ENCODE data around the gene INPP5J. TPM values are rescaled to one million over a fixed set of nuclear protein-coding genes. Genes with fewer than 3 reads are reported as not detected.

INPP5J gene
- polyA plus RNA-seq, 1 donor, result 15.1 TPM

GRCh38 chr22:31138126-31138525, 15.4 kb downstream of the INPP5J start:
- H3K4me3 ChIP-seq (ENCODE audit: low read length), result no peak overlapping the region
- H3K27me3 ChIP-seq (ENCODE audit: control insufficient read depth, insufficient read depth, low read length), result peaks cover 21% of the 10 kb centered on the region
- WGBS (ENCODE audit: insufficient coverage, low lambda C conversion rate), result no CpG with 5 or more reads among the region's 10 CpGs
- DNase-seq, result no peak
- H3K4me1 ChIP-seq (ENCODE audit: control insufficient read depth, insufficient read depth, low read length), result no peaks in the 10 kb centered on the region
- H3K9me3 ChIP-seq (ENCODE audit: control insufficient read depth, low read depth, low read length), result no peaks in the 10 kb centered on the region
- peaks cover 5% of the 10 kb centered on the region for H3K36me3 ChIP-seq (ENCODE audit: control insufficient read depth, insufficient read depth, low read length)
- no peak overlapping the region for H3K27ac ChIP-seq (ENCODE audit: low read length)

- no CpG with 5 or more reads among the region's 3 CpGs for WGBS (ENCODE audit: insufficient coverage, low lambda C conversion rate)
- Histone ChIP-seq H3K4me1 (ENCODE audit: control insufficient read depth, insufficient read depth, low read length) (no peaks in the 10 kb centered on the region), H3K4me3 (ENCODE audit: low read length) (no peak overlapping the region), H3K36me3 (ENCODE audit: control insufficient read depth, insufficient read depth, low read length) (no peaks in the 10 kb centered on the region), H3K27ac (ENCODE audit: low read length) (no peak overlapping the region), H3K9me3 (ENCODE audit: control insufficient read depth, low read depth, low read length) (no peaks in the 10 kb centered on the region), H3K27me3 (ENCODE audit: control insufficient read depth, insufficient read depth, low read length) (peaks cover 21% of the 10 kb centered on the region)
- DNase-seq, result no peak
Observed at GRCh38 chr22:31139066-31139465, 16.3 kb downstream of the INPP5J start.

- Histone ChIP-seq H3K27me3 (ENCODE audit: control insufficient read depth, insufficient read depth, low read length) (peaks cover 21% of the 10 kb centered on the region), H3K4me1 (ENCODE audit: control insufficient read depth, insufficient read depth, low read length) (no peaks in the 10 kb centered on the region), H3K9me3 (ENCODE audit: control insufficient read depth, low read depth, low read length) (peaks cover 2% of the 10 kb centered on the region), H3K36me3 (ENCODE audit: control insufficient read depth, insufficient read depth, low read length) (no peaks in the 10 kb centered on the region), H3K27ac (ENCODE audit: low read length) (no peak within 1 kb of the TSS), H3K4me3 (ENCODE audit: low read length) (no peak within 1 kb of the TSS)
- no CpG with 5 or more reads among the region's 24 CpGs for WGBS (ENCODE audit: insufficient coverage, low lambda C conversion rate)
- DNase-seq, result no peak
Observed at GRCh38 chr22:31139866-31140716, 17.3 kb downstream of the INPP5J start, which contains the start of gene PLA2G3. Gene PLA2G3, minus strand, starts transcription at chr22:31140508. Its CDS starts 154 bp downstream, at chr22:31140354.

GRCh38 chr22:31140746-31141145, 18.0 kb downstream of the INPP5J start:
- no peaks in the 10 kb centered on the region for H3K4me1 ChIP-seq (ENCODE audit: control insufficient read depth, insufficient read depth, low read length)
- H3K9me3 ChIP-seq (ENCODE audit: control insufficient read depth, low read depth, low read length), result peaks cover 2% of the 10 kb centered on the region
- no peak for DNase-seq
- WGBS (ENCODE audit: insufficient coverage, low lambda C conversion rate), result no CpG with 5 or more reads among the region's 5 CpGs
- peaks cover 21% of the 10 kb centered on the region for H3K27me3 ChIP-seq (ENCODE audit: control insufficient read depth, insufficient read depth, low read length)
- H3K27ac ChIP-seq (ENCODE audit: low read length), result no peak overlapping the region
- H3K4me3 ChIP-seq (ENCODE audit: low read length), result no peak overlapping the region
- H3K36me3 ChIP-seq (ENCODE audit: control insufficient read depth, insufficient read depth, low read length), result no peaks in the 10 kb centered on the region

- Histone ChIP-seq H3K27me3 (ENCODE audit: control insufficient read depth, insufficient read depth, low read length) (peaks cover 21% of the 10 kb centered on the region), H3K36me3 (ENCODE audit: control insufficient read depth, insufficient read depth, low read length) (no peaks in the 10 kb centered on the region), H3K4me3 (ENCODE audit: low read length) (no peak overlapping the region), H3K4me1 (ENCODE audit: control insufficient read depth, insufficient read depth, low read length) (no peaks in the 10 kb centered on the region), H3K9me3 (ENCODE audit: control insufficient read depth, low read depth, low read length) (peaks cover 2% of the 10 kb centered on the region), H3K27ac (ENCODE audit: low read length) (no peak overlapping the region)
- 75% methylated on average over 1 of the region's 2 CpGs for WGBS (ENCODE audit: insufficient coverage, low lambda C conversion rate)
- DNase-seq, result no peak
Observed at GRCh38 chr22:31141551-31141950, 18.8 kb downstream of the INPP5J start.

- no CpG with 5 or more reads among the region's 4 CpGs for WGBS (ENCODE audit: insufficient coverage, low lambda C conversion rate)
- peaks cover 2% of the 10 kb centered on the region for H3K9me3 ChIP-seq (ENCODE audit: control insufficient read depth, low read depth, low read length)
- no peak overlapping the region for H3K4me3 ChIP-seq (ENCODE audit: low read length)
Observed at GRCh38 chr22:31142285-31142684, 19.5 kb downstream of the INPP5J start.

GRCh38 chr22:31143038-31143437, 20.3 kb downstream of the INPP5J start:
- H3K9me3 ChIP-seq (ENCODE audit: control insufficient read depth, low read depth, low read length), result peaks cover 2% of the 10 kb centered on the region
- WGBS (ENCODE audit: insufficient coverage, low lambda C conversion rate), result no CpG with 5 or more reads among the region's 3 CpGs
- H3K36me3 ChIP-seq (ENCODE audit: control insufficient read depth, insufficient read depth, low read length), result no peaks in the 10 kb centered on the region
- peaks cover 21% of the 10 kb centered on the region for H3K27me3 ChIP-seq (ENCODE audit: control insufficient read depth, insufficient read depth, low read length)
- no peak overlapping the region for H3K4me3 ChIP-seq (ENCODE audit: low read length)
- DNase-seq, result no peak
- H3K27ac ChIP-seq (ENCODE audit: low read length), result no peak overlapping the region
- H3K4me1 ChIP-seq (ENCODE audit: control insufficient read depth, insufficient read depth, low read length), result no peaks in the 10 kb centered on the region

More at GRCh38 chr22:31142285-31142684, 19.5 kb downstream of the INPP5J start:
- peaks cover 21% of the 10 kb centered on the region for H3K27me3 ChIP-seq (ENCODE audit: control insufficient read depth, insufficient read depth, low read length)
- H3K27ac ChIP-seq (ENCODE audit: low read length), result no peak overlapping the region
- DNase-seq, result no peak
- no peaks in the 10 kb centered on the region for H3K4me1 ChIP-seq (ENCODE audit: control insufficient read depth, insufficient read depth, low read length)
- H3K36me3 ChIP-seq (ENCODE audit: control insufficient read depth, insufficient read depth, low read length), result no peaks in the 10 kb centered on the region

GRCh38 chr22:31143537-31143936, 20.8 kb downstream of the INPP5J start:
- Histone ChIP-seq H3K4me1 (ENCODE audit: control insufficient read depth, insufficient read depth, low read length) (no peaks in the 10 kb centered on the region), H3K27ac (ENCODE audit: low read length) (no peak overlapping the region), H3K27me3 (ENCODE audit: control insufficient read depth, insufficient read depth, low read length) (peaks cover 21% of the 10 kb centered on the region), H3K9me3 (ENCODE audit: control insufficient read depth, low read depth, low read length) (peaks cover 2% of the 10 kb centered on the region), H3K36me3 (ENCODE audit: control insufficient read depth, insufficient read depth, low read length) (no peaks in the 10 kb centered on the region), H3K4me3 (ENCODE audit: low read length) (no peak overlapping the region)
- no CpG with 5 or more reads among the region's 3 CpGs for WGBS (ENCODE audit: insufficient coverage, low lambda C conversion rate)
- no peak for DNase-seq

- H3K9me3 ChIP-seq (ENCODE audit: control insufficient read depth, low read depth, low read length), result peaks cover 2% of the 10 kb centered on the region
- no peaks in the 10 kb centered on the region for H3K4me1 ChIP-seq (ENCODE audit: control insufficient read depth, insufficient read depth, low read length)
- peaks cover 18% of the 10 kb centered on the region for H3K27me3 ChIP-seq (ENCODE audit: control insufficient read depth, insufficient read depth, low read length)
- DNase-seq, result peak in 1 of 2 donors; percentile 34
- H3K27ac ChIP-seq (ENCODE audit: low read length), result no peak overlapping the region
- H3K4me3 ChIP-seq (ENCODE audit: low read length), result no peak overlapping the region
- no peaks in the 10 kb centered on the region for H3K36me3 ChIP-seq (ENCODE audit: control insufficient read depth, insufficient read depth, low read length)
Observed at GRCh38 chr22:31144223-31144622, 21.5 kb downstream of the INPP5J start.

- H3K27ac ChIP-seq (ENCODE audit: low read length), result no peak overlapping the region
- WGBS (ENCODE audit: insufficient coverage, low lambda C conversion rate), result no CpG with 5 or more reads among the region's 1 CpG
- no peaks in the 10 kb centered on the region for H3K27me3 ChIP-seq (ENCODE audit: control insufficient read depth, insufficient read depth, low read length)
Observed at GRCh38 chr22:31148488-31148887, 25.7 kb downstream of the INPP5J start.

More at GRCh38 chr22:31148488-31148887, 25.7 kb downstream of the INPP5J start:
- peaks cover 2% of the 10 kb centered on the region for H3K4me1 ChIP-seq (ENCODE audit: control insufficient read depth, insufficient read depth, low read length)
- no peak overlapping the region for H3K4me3 ChIP-seq (ENCODE audit: low read length)
- H3K9me3 ChIP-seq (ENCODE audit: control insufficient read depth, low read depth, low read length), result peaks cover 2% of the 10 kb centered on the region
- H3K36me3 ChIP-seq (ENCODE audit: control insufficient read depth, insufficient read depth, low read length), result no peaks in the 10 kb centered on the region
- DNase-seq, result no peak

All from large intestine (tissue), 3 donors.